Measurements from ENCODE around the gene OXNAD1.

The OXNAD1 gene

DNA sequence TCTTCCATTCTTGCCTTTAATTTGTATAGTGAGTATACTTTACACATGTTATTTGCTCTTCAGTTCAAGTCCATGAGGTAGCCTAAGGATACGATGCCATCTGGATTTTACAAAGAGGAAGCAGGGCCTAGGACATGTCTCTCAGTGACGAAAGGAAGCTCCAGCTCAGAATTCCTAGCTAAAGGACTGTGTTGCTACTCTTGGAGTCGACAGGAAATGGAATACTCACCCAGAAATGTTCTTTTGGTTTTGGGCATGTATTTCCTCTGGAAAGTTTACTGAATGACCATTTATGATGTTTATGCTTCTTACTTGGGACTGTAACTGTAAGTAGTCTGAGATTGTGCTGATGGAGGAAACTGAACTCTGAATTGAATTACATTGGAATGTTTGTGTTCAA is 12.5 kb downstream of the OXNAD1 start:
- TF ChIP-seq, protein P1, sequence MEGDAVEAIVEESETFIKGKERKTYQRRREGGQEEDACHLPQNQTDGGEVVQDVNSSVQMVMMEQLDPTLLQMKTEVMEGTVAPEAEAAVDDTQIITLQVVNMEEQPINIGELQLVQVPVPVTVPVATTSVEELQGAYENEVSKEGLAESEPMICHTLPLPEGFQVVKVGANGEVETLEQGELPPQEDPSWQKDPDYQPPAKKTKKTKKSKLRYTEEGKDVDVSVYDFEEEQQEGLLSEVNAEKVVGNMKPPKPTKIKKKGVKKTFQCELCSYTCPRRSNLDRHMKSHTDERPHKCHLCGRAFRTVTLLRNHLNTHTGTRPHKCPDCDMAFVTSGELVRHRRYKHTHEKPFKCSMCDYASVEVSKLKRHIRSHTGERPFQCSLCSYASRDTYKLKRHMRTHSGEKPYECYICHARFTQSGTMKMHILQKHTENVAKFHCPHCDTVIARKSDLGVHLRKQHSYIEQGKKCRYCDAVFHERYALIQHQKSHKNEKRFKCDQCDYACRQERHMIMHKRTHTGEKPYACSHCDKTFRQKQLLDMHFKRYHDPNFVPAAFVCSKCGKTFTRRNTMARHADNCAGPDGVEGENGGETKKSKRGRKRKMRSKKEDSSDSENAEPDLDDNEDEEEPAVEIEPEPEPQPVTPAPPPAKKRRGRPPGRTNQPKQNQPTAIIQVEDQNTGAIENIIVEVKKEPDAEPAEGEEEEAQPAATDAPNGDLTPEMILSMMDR (conservative IDR thresholded peaks at IDR 0.05; ENCODE audit: low read depth) = no peak
- POLR2A ChIA-PET (ENCODE audit: low non-redundant PET) = no interaction called here
- no peak for DNase-seq (ENCODE audit: low spot score)
- CTCF ChIA-PET = interaction anchor here (0.8 to 1.5 kb wide), 2 partner anchors 13 to 112 kb away, joined by 3 to 7 read pairs; no protein-coding TSS in a partner anchor
- H3K27ac ChIP-seq = no peak overlapping the region

DNA sequence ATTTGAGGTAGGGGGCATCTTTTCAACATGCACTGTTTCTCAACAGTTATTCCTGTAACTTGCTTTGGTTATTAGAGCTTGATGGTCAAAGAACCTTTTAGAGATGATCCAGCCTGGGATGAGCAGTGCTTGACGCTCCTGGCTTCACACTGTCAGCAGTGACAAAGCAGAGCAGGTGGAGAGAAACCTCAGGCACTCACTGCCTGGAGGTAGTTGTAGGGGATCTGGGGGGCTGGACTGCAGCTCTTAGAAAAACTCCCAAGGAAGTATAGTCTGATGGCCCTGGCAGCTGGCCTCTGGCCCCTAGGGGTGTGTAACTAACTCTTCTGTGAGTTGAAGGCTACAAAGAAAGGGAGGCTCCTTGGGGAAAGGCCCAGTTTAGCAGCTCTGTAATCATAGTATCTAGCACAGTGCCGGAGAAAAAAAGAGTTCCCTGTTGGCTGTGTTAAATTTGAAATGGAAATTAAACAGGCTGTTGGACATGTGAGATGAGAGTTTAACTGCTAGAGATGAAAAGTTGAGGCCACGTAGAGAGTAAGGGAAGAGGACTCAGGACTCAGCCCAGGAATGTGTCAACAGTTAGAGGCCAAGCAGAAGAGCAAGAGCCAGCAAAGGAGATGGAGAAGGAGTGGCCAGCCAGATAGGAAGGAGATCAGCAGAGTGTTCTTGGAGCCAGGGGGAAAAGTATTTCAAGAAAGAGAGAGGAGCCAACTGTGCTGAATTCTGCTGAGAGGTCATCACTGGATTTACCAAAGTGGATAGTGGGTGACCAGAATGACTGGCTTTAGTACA is 14.2 kb downstream of the OXNAD1 start:
- DNase-seq (ENCODE audit: low spot score) = no peak
- ChIA-PET CTCF (interaction anchor here (0.6 kb wide), 1 partner anchor 11 kb away, joined by 3 read pairs; no protein-coding TSS in a partner anchor), POLR2A (ENCODE audit: low non-redundant PET) (no interaction called here)

DNA sequence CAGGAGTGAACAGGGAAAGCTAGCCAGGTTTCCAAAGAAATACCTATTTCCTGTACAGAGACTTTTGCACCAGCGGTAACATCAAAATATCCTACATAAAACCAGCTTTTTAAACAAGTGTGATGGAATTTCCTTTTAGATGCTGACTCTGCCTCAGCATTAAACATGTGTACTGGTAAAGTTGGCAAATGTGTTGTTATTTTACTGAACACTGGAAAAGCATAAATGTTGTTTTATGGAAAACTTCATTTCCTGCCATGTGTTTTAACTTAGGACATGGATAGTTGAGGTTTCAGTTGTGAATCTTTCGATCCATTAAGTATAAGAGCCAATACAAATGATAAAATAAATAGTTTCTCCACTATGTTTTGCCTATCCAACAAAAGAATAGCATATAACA is 15.7 kb downstream of the OXNAD1 start:
- ChIA-PET POLR2A (ENCODE audit: low non-redundant PET) (no interaction called here), CTCF (interaction anchor here (0.6 kb wide), 1 partner anchor 9 kb away, joined by 3 read pairs; no protein-coding TSS in a partner anchor)
- TF ChIP-seq, protein P1 (conservative IDR thresholded peaks at IDR 0.05; ENCODE audit: low read depth) = no peak
- DNase-seq (ENCODE audit: low spot score) = no peak
- no peak overlapping the region for H3K27ac ChIP-seq

More for the DNA sequence above, 14.2 kb downstream of the OXNAD1 start:
- TF ChIP-seq, protein P1 (conservative IDR thresholded peaks at IDR 0.05; ENCODE audit: low read depth) = no peak
- H3K27ac ChIP-seq = no peak overlapping the region

DNA sequence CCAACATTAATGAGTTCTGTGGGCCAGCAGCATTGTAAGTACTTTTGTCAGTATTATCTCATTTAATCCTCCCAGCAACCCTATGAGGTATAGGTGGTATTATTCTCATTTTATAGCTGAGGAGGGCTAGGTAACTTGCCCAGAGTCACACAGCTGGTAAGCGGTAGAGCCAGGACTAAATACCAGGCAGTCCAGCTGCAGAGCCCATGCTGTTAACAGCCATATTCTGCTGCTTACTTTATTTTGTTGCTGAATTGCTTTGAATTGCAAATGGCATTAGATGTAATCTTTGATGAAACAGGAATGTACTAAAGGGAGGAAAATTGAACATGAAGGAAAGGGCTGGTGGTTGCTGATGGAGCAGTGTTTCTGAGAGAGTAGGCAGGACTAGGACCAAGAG is 19.6 kb downstream of the OXNAD1 start:
- no peak overlapping the region for H3K27ac ChIP-seq
- ChIA-PET CTCF (no interaction called here), POLR2A (ENCODE audit: low non-redundant PET) (no interaction called here)
- TF ChIP-seq, protein P1 (conservative IDR thresholded peaks at IDR 0.05; ENCODE audit: low read depth) = no peak
- no peak for DNase-seq (ENCODE audit: low spot score)

DNA sequence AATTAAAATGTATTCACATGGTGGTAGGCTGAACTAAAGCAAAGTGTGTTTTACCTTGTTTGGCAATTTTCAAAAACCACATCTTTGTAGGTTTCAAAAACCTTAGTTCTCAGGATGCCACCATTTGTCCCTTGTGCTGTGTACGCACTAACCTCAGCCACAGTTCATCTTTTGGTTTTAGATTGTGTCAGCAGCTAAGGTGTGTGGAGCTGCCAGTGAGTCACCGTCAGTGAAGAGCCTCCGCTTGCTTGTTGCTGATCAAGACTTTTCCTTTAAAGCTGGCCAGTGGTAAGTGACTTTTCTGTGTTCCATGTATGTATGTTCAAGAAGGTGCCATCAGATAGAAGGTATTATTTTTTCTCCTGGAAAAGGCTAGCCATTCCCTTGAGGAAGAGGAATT is 21.1 kb downstream of the OXNAD1 start:
- ChIA-PET CTCF (no interaction called here), POLR2A (ENCODE audit: low non-redundant PET) (no interaction called here)
- TF ChIP-seq, protein P1 (conservative IDR thresholded peaks at IDR 0.05; ENCODE audit: low read depth) = no peak
- H3K27ac ChIP-seq = no peak overlapping the region
- DNase-seq (ENCODE audit: low spot score) = no peak

DNA sequence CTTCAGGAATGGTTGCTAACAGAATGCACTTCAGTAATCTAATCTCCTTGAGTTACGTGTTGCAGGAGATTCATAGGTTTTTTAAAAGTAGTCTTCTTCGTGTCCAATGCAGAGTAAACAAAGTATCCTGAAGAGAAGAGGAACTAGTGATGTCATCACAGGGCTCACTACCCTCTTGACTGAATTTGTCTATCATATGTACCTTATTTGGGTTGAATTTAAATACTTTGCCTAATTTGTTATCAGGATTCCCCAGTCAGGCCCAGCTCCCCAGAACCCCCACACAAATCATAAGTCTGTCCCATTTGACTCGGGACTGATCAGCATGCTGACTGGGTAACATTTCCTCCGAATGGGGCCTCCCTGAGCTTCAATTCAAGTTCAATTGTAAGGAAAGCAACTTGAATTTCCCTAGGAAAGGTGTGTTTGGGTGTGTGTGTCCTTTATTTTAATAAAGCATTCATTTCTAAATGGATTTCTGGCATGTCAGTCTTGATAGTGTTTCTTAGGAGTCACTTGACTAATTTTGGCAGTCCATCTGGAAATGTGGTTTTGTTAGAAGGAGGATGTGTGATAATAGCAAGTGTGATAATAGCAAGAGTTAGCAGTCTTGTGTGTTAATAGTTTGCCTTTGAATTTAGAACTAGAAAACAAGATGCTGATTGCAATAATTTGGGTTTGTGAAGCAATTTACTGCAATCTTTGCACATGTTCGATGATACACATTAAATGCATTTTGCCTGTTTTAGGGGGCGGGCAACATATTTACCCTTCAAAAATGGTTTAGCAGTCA is 21.9 kb downstream of the OXNAD1 start:
- TF ChIP-seq, protein P1 (conservative IDR thresholded peaks at IDR 0.05; ENCODE audit: low read depth) = no peak
- CTCF ChIA-PET = no interaction called here
- H3K27ac ChIP-seq = no peak overlapping the region
- DNase-seq (ENCODE audit: low spot score) = no peak
- POLR2A ChIA-PET (ENCODE audit: low non-redundant PET) = no interaction called here

Data from RWPE1 (cell line).